Measurements from ENCODE around the gene CD180. TPM values are rescaled to one million over a fixed set of nuclear protein-coding genes. Genes with fewer than 3 reads are reported as not detected.

CD180 gene
- total and polyA plus RNA-seq, 2 donors (not counting 1 experiment from before 2014, with no cell fraction given): 0.28 TPM; not detected in 1

GRCh38 chr5:67200809-67201562, 4.4 kb upstream of the CD180 start:
- H3K4me2 ChIP-seq (ENCODE audit: extremely low read depth, insufficient read depth, low read length): no peak overlapping the region
- no peak overlapping the region for H3K27ac ChIP-seq (ENCODE audit: insufficient read depth, low read length)
- DNase-seq (ENCODE audit: low read depth in 2 of 2): no peak
- H4K20me1 ChIP-seq (ENCODE audit: control insufficient read depth, extremely low read depth, insufficient read depth, low read length): no peaks in the 10 kb centered on the region
- no peak overlapping the region for H3K4me3 ChIP-seq (replicated peaks in 1 of 4; ENCODE audit: control extremely low read depth in 1 of 4, insufficient read depth in 1 of 4, low read depth in 3 of 4, low read length in 4 of 4)
- TF ChIP-seq CTCF (conservative IDR thresholded peaks at IDR 0.05 in 1 of 2, IDR thresholded peaks at IDR 0.05 in 1 of 2; ENCODE audit: low read depth in 1 of 2, low read length in 2 of 2) (no peak), EZH2 (IDR thresholded peaks at IDR 0.05; ENCODE audit: low read length, missing control alignments) (no peak)
- H3K9me3 ChIP-seq (ENCODE audit: control insufficient read depth, insufficient read depth, low read depth, low read length): no peaks in the 10 kb centered on the region
- no peaks in the 10 kb centered on the region for H3K27me3 ChIP-seq (ENCODE audit: control insufficient read depth, insufficient read depth, low read length)
- no peaks in the 10 kb centered on the region for H3K36me3 ChIP-seq (ENCODE audit: control insufficient read depth, insufficient read depth, low read length)
- H2AFZ ChIP-seq (ENCODE audit: low read length): no peak overlapping the region
- H3K79me2 ChIP-seq (ENCODE audit: control insufficient read depth, insufficient read depth, low read length): no peaks in the 10 kb centered on the region
- H3K9ac ChIP-seq (ENCODE audit: insufficient read depth, low read length): no peak overlapping the region
- H3K4me1 ChIP-seq (ENCODE audit: control insufficient read depth, extremely low read depth, insufficient read depth, low read length): no peaks in the 10 kb centered on the region

GRCh38 chr5:67199859-67200258, 3.3 kb upstream of the CD180 start:
- Histone ChIP-seq H3K79me2 (ENCODE audit: control insufficient read depth, insufficient read depth, low read length) (no peaks in the 10 kb centered on the region), H3K27me3 (ENCODE audit: control insufficient read depth, insufficient read depth, low read length) (no peaks in the 10 kb centered on the region), H3K36me3 (ENCODE audit: control insufficient read depth, insufficient read depth, low read length) (no peaks in the 10 kb centered on the region), H3K4me1 (ENCODE audit: control insufficient read depth, extremely low read depth, insufficient read depth, low read length) (no peaks in the 10 kb centered on the region), H3K9ac (ENCODE audit: insufficient read depth, low read length) (no peak overlapping the region), H2AFZ (ENCODE audit: low read length) (no peak overlapping the region), H3K27ac (ENCODE audit: insufficient read depth, low read length) (no peak overlapping the region), H3K4me2 (ENCODE audit: extremely low read depth, insufficient read depth, low read length) (no peak overlapping the region), H3K9me3 (ENCODE audit: control insufficient read depth, insufficient read depth, low read depth, low read length) (no peaks in the 10 kb centered on the region), H3K4me3 (replicated peaks in 1 of 4; ENCODE audit: control extremely low read depth in 1 of 4, insufficient read depth in 1 of 4, low read depth in 3 of 4, low read length in 4 of 4) (no peak overlapping the region), H4K20me1 (ENCODE audit: control insufficient read depth, extremely low read depth, insufficient read depth, low read length) (no peaks in the 10 kb centered on the region)
- TF ChIP-seq EZH2 (IDR thresholded peaks at IDR 0.05; ENCODE audit: low read length, missing control alignments) (no peak), CTCF (conservative IDR thresholded peaks at IDR 0.05 in 1 of 2, IDR thresholded peaks at IDR 0.05 in 1 of 2; ENCODE audit: low read depth in 1 of 2, low read length in 2 of 2) (no peak)
- no peak for DNase-seq (ENCODE audit: low read depth in 2 of 2)

GRCh38 chr5:67198917-67199316, 2.3 kb upstream of the CD180 start:
- DNase-seq (ENCODE audit: low read depth in 2 of 2): no peak
- H4K20me1 ChIP-seq (ENCODE audit: control insufficient read depth, extremely low read depth, insufficient read depth, low read length): no peaks in the 10 kb centered on the region
- H3K27me3 ChIP-seq (ENCODE audit: control insufficient read depth, insufficient read depth, low read length): no peaks in the 10 kb centered on the region
- H3K36me3 ChIP-seq (ENCODE audit: control insufficient read depth, insufficient read depth, low read length): no peaks in the 10 kb centered on the region
- H2AFZ ChIP-seq (ENCODE audit: low read length): no peak overlapping the region
- H3K27ac ChIP-seq (ENCODE audit: insufficient read depth, low read length): no peak overlapping the region
- no peaks in the 10 kb centered on the region for H3K4me1 ChIP-seq (ENCODE audit: control insufficient read depth, extremely low read depth, insufficient read depth, low read length)
- H3K9me3 ChIP-seq (ENCODE audit: control insufficient read depth, insufficient read depth, low read depth, low read length): no peaks in the 10 kb centered on the region
- TF ChIP-seq EZH2 (IDR thresholded peaks at IDR 0.05; ENCODE audit: low read length, missing control alignments) (no peak), CTCF (conservative IDR thresholded peaks at IDR 0.05 in 1 of 2, IDR thresholded peaks at IDR 0.05 in 1 of 2; ENCODE audit: low read depth in 1 of 2, low read length in 2 of 2) (no peak)
- H3K9ac ChIP-seq (ENCODE audit: insufficient read depth, low read length): no peak overlapping the region
- no peak overlapping the region for H3K4me2 ChIP-seq (ENCODE audit: extremely low read depth, insufficient read depth, low read length)
- no peak overlapping the region for H3K4me3 ChIP-seq (replicated peaks in 1 of 4; ENCODE audit: control extremely low read depth in 1 of 4, insufficient read depth in 1 of 4, low read depth in 3 of 4, low read length in 4 of 4)
- H3K79me2 ChIP-seq (ENCODE audit: control insufficient read depth, insufficient read depth, low read length): no peaks in the 10 kb centered on the region
